NCI-H128 (cell line): ENCODE measurements around the gene ABLIM1.

Experiments used
- DNase-seq: peaks from one replicate; lab custom pipeline; 2025; ENCODE audit not compliant: unreplicated experiment; lab: John Stamatoyannopoulos, UW

The ABLIM1 gene

DNA sequence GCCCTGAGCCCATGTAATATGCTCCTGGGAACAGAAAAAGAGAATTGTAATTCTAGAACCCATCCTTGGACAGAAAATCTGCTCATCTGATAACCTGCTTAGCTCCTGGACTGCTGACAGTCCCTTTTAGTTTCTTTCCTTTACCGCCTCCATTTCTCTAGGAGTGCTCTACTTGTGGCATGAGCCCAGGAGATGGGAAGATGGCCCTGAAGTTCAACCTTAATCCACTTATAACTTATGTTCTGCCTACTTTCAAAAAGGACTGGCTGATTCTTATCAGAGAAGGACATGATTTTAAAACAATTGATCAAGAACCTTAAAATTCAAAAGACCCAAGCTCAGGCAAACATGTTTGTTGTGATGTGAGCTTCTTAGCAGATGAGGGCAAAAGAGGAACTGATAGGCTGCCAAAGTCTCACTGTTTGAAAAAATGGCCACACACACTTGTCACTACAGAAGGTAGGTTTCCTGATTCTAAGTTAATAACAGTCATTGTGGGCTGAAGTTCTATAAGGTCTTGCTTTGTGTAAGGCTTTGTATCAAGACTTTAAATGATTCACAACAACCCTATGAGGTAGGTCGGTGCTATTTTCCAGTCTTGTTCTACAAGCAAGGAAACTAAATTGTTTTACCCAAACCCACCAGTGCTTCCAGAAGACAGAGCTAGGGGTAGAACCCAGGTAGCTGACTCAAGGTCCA is 159.5 kb downstream of the ABLIM1 start:
- no peak for DNase-seq

GRCh38 chr10:114495303-114495702 is 162.8 kb downstream of the ABLIM1 start:
- DNase-seq: no peak

DNA sequence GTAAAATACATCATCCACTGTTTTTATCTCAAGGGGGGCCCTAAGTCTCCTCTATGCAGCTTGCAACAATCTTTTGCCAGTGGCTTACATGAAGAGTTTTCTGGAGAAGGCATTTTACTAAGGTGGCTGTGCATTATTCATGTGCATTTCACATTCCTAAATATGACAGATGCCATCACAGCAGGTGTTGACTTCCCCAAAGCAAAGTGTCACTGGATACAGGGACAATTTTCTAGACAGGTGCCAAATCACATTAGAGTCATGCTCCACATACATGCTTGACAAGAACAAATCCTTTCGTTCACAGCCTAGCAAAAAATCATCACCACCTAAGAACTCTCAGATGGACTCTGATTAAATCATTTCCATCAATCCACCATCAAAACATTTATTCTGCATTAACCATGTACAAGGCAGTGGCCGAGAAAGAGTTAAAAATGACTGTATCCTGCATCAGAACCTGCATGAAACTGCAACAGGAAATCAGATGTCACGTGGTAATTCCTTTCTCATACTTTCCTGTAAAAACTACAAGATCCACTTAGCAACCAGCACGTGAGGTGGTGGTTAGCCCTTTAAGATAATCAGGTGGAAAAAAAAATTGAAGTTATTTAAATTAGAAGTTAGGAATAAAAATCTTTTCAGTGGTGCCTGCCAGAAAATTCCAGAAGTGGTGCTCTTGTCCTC is 165.6 kb downstream of the ABLIM1 start:
- no peak for DNase-seq

DNA sequence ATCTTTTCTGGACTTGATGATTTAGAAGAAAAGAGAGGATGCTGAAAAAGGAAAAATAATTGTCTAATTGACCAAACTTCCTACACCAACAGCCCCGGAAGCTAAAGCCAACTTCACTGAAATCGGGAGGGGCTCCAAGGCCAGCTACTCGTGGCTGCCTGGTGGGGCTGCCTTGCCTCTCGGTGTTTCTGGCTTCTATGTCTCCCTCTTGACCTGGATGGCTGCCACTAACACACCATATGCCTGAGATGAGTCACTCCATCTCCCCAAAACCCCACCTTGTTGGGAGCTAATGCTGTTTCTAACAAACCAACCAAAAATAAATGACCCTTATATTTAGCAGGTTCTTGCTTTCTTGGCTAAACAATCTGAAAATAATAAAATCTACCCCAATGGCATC is 166.1 kb downstream of the ABLIM1 start:
- DNase-seq: no peak

DNA sequence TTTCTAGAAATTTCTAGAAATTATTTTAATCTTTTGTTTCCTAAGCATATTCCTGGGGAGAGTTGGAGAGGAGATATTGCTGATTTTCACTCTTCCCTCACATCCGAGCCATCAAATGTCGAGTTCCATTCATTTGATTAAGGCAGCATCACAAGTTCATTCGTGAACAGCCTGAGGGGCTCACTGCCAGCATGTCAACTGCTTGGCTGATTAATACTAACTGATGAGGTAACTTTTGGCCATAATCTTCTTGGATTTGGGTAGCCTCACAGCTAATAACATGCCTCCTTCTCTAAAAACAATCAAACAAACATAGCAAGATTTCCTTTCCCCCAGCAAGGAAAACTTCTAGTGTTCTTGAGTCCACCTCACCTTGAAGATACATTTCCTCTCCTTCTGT is 166.7 kb downstream of the ABLIM1 start:
- DNase-seq: no peak

- DNase-seq: no peak
Observed at GRCh38 chr10:114489521-114490310, 168.4 kb downstream of the ABLIM1 start.

GRCh38 chr10:114487815-114488536 is 170.1 kb downstream of the ABLIM1 start:
- DNase-seq: no peak

DNA sequence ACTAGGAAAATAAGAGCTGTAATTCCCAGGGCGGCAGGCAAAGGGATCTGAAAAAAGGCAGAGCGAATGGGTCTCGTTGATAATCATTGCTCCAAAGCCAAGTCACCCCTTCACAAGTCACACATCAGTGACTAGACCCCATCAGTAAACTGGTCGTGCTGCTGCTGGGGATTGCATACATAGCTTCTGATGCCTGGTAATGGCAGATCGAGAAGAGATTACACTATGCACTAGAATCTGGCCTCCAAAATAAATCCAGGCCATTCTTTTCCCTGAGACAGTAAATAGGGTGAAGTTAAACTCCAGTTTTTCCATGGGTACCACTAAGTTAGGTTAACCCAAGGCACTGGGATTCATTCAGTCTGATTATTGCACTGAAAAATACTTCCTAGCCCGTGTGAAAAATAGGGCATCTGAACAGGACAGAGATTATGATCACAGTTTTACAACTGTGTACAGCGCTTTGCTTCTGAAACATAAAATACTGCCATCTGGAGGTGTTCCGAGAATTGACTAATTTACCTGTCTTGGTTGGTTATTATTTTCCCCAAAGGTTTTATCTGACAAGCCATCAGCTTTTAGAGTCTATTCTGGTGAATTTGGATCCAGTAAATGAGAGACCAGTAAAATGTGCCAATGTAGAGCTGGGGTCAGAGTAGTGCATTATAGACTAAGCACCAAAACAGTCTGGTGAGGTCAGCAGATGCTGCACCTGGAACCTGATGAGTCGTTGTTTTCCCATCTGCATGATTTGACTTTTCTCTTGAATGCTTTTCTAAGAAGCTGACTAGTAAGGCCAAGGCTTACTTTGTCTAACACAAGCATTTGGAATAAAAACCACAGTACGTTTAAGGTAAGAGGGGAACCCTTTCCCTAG is 170.9 kb downstream of the ABLIM1 start:
- no peak for DNase-seq

GRCh38 chr10:114485696-114486400 is 172.2 kb downstream of the ABLIM1 start:
- DNase-seq: no peak

- DNase-seq: no peak
Observed at GRCh38 chr10:114483575-114483974, 174.5 kb downstream of the ABLIM1 start.

GRCh38 chr10:114482480-114483304 is 175.4 kb downstream of the ABLIM1 start:
- no peak for DNase-seq

- DNase-seq: no peak
Observed at GRCh38 chr10:114481055-114481454, 177.0 kb downstream of the ABLIM1 start.

DNA sequence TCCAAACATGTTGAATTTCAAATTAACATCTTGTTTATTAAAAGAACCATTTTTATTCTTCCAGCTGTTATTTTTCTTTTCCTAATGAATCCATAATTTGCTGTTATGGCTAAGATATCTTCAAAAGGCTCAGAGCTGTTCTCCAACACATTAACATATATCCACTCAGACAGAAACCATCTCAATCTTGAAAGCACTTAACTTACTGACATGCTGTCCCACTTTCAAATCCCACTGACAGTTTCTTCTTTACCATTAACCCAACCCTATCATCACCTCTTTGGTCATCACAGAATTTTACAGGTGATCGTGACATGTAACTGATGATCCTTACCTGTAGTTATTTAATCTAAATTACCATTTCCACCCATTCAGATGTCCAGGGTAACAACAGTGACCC is 178.2 kb downstream of the ABLIM1 start:
- DNase-seq: no peak

- no peak for DNase-seq
Observed at GRCh38 chr10:114479307-114479706, 178.8 kb downstream of the ABLIM1 start.

DNA sequence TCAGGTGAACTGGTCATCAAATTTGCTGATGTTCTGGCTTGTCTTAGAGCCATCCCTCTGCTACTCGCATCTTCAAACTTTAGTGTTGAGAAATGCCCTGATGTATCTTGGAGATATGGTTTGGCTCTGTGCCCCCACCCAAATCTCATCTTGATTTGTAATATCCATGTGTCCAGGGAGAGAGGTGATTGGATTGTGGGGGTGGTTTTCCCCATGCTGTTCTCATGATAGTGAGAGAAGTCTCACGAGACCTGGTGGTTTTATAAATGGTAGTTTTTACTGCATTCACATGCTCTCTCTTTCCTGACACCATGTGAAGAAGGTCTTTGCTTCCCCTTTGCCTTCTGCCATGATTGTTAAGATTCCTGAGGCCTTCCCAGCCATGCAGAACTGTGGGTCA is 179.8 kb downstream of the ABLIM1 start:
- DNase-seq: no peak

DNA sequence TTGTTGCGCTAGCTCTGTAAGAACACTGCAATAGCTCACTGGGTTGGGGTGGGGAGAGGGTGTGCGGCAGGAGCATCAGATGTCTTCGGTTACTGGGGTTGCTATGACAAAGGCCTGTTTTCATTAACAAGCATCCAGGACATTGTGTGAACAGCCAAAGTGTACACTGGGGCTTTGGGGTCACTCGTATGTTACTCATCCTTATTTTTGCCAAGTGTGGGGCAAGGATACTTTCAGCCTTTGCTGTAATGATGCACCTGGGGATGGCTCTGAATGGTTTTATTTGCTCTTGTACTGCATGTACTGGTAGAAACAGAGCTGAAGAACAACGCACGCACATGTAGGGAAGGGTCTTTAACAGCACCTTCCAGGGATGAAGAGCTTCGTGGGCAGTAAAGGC is 180.8 kb downstream of the ABLIM1 start:
- DNase-seq: no peak

DNA sequence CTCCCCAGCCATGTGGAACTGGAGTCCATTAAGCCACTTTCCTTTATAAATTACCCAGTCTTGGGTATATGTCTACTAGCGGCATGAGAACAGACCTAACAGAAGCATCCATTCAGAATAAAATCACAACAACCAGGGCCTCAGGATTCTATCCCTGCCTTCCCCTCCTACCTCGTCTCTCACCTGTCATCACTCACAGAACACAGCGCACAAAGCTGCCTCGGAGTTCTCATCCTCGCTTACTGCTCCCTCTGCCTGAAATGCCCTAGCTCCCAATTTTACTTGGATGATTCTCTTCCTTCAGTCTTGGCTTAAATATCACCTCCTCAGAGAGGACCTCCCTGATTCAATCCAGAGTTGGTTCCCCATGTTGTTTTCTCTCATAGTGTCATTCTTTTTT is 183.1 kb downstream of the ABLIM1 start:
- no peak for DNase-seq

DNA sequence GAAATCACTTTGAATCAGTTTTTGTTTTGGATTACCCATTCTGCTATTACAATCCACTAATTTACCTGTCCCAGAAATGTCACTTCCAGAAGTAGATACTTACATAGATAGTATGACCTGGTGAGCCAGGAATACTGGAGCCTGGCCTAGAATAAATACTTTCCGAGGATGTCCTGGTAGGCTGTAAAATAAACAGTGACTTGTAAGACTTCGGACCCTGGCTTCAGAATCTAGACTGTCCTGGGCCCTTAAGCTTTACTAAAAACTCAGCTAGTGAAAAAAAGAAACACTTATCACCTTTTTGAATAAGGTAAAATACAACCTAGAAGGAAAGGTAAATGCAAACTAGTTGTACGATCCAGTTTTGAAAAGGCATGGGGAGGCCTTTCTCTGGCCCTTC is 184.3 kb downstream of the ABLIM1 start:
- no peak for DNase-seq

GRCh38 chr10:114472877-114473253 is 185.2 kb downstream of the ABLIM1 start:
- no peak for DNase-seq
